ENCODE data around the gene ATP5F1E. TPM values are rescaled to one million over a fixed set of nuclear protein-coding genes. Genes with fewer than 3 reads are reported as not detected.

The ATP5F1E gene
- total and polyA plus RNA-seq, 2 donors (not counting 3 experiments of a cell fraction or from before 2014, with no cell fraction given), result 29.0 to 107 TPM

DNA sequence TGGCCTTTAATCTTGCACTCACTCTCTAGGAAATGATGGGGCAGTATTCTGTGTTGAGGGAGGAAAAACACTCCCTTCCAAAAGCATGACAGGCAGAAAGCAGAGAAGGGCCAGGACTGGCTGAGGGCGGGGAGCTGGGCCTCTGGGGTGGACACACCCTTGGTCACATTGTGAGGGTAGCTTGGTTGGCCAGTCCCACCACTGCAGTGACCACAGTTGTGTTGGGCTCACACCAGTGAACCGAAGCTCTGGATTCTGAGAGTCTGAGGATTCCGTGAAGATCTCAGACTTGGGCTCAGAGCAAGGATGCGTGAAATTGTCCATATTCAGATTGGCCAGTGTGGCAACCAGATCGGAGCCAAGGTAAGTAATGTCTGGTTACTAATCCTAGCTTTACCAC lies 12.9 kb downstream of the ATP5F1E start, which contains the start of gene TUBB1:
TSS of gene TUBB1 (plus strand) at position 213 of the 400 bp plus-strand sequence. CDS start at position 307, 94 bp downstream.
- Histone ChIP-seq H3K27me3 (ENCODE audit: control insufficient read depth in 2 of 2, insufficient read depth in 2 of 2, low read length in 2 of 2) (no peaks in the 10 kb centered on the region), H3K4me2 (ENCODE audit: insufficient read depth, low read length) (no peak within 1 kb of the TSS), H3K79me2 (ENCODE audit: control insufficient read depth, insufficient read depth, low read length) (peaks cover 4% of the 10 kb centered on the region), H3K4me3 (replicated peaks in 1 of 3; ENCODE audit: insufficient read depth in 1 of 3, low read depth in 1 of 3, low read length in 3 of 3) (no peak within 1 kb of the TSS), H3K9ac (replicated peaks; ENCODE audit: extremely low read depth, insufficient read depth, low read length) (no peak within 1 kb of the TSS), H3K9me1 (replicated peaks; ENCODE audit: control insufficient read depth, extremely low read depth, insufficient read depth, low read length) (no peaks in the 10 kb centered on the region), H3K36me3 (ENCODE audit: control insufficient read depth in 2 of 2, extremely low read depth in 1 of 2, insufficient read depth in 2 of 2, low read length in 2 of 2) (peaks cover 4 to 11% of the 10 kb centered on the region in 2 experiments), H4K20me1 (replicated peaks; ENCODE audit: control insufficient read depth, extremely low read depth, insufficient read depth, low read length) (no peaks in the 10 kb centered on the region), H3K9me3 (replicated peaks; ENCODE audit: control insufficient read depth, insufficient read depth, low read length) (no peaks in the 10 kb centered on the region), H2AFZ (ENCODE audit: low read depth, low read length) (no peak within 1 kb of the TSS), H3K27ac (ENCODE audit: insufficient read depth, low read depth, low read length) (no peak within 1 kb of the TSS), H3K4me1 (ENCODE audit: control insufficient read depth, extremely low read depth, insufficient read depth, low read length) (peaks cover 7% of the 10 kb centered on the region)
- DNase-seq (ENCODE audit: low read depth, low spot score) (no peak), FAIRE-seq (no peak)
- CTCF ChIA-PET, result interaction anchor here (1.2 kb wide), 1 partner anchor 9 kb away, joined by 5 read pairs; no protein-coding TSS in a partner anchor
- intact Hi-C loops (cut with micrococcal nuclease) (loop anchor here (10.0 kb wide), 2 partner anchors 364 to 926 kb away; partner anchors contain the start of genes FAM217B, PPP1R3D and STX16), dilution Hi-C loops (cut with MboI; ENCODE audit: extremely low pct_ligation_motif_present, low sequenced_read_pairs) (no loop called here)
- TF ChIP-seq JUN (IDR thresholded peaks at IDR 0.05; ENCODE audit: borderline replicate concordance, insufficient read depth, insufficient read length, low read depth) (no peak), EZH2 (IDR thresholded peaks at IDR 0.05; ENCODE audit: borderline replicate concordance, low read depth, low read length, severe bottlenecking) (no peak), MYC (IDR thresholded peaks at IDR 0.05; ENCODE audit: low read depth, low read length) (no peak), POLR2A (IDR thresholded peaks at IDR 0.05; ENCODE audit: low read depth, low read length) (no peak), POLR2AphosphoS5 (IDR thresholded peaks at IDR 0.05; ENCODE audit: insufficient read depth, low read depth, low read length) (no peak), FOS (IDR thresholded peaks at IDR 0.05; ENCODE audit: borderline replicate concordance, insufficient read depth, low read length) (no peak), GATA2 (IDR thresholded peaks at IDR 0.05; ENCODE audit: insufficient read depth, insufficient read length, low read depth, low read length) (no peak)
- TF ChIP-seq, protein P1, sequence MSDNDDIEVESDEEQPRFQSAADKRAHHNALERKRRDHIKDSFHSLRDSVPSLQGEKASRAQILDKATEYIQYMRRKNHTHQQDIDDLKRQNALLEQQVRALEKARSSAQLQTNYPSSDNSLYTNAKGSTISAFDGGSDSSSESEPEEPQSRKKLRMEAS (IDR thresholded peaks at IDR 0.05; ENCODE audit: insufficient read depth, insufficient read length), result no peak
- TF ChIP-seq, protein P2, sequence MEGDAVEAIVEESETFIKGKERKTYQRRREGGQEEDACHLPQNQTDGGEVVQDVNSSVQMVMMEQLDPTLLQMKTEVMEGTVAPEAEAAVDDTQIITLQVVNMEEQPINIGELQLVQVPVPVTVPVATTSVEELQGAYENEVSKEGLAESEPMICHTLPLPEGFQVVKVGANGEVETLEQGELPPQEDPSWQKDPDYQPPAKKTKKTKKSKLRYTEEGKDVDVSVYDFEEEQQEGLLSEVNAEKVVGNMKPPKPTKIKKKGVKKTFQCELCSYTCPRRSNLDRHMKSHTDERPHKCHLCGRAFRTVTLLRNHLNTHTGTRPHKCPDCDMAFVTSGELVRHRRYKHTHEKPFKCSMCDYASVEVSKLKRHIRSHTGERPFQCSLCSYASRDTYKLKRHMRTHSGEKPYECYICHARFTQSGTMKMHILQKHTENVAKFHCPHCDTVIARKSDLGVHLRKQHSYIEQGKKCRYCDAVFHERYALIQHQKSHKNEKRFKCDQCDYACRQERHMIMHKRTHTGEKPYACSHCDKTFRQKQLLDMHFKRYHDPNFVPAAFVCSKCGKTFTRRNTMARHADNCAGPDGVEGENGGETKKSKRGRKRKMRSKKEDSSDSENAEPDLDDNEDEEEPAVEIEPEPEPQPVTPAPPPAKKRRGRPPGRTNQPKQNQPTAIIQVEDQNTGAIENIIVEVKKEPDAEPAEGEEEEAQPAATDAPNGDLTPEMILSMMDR (IDR thresholded peaks at IDR 0.05; ENCODE audit: extremely low read depth in 1 of 2, insufficient read depth in 1 of 2, low read depth in 1 of 2, low read length in 2 of 2), result no peak
- POLR2A ChIA-PET, result no interaction called here
- BruUV-seq (replicated peaks), result no TSS peak

Measured in endothelial cell of umbilical vein (primary cell).